Keratinocyte (primary cell): ENCODE results near the gene KLHDC8B. TPM values are rescaled to one million over a fixed set of nuclear protein-coding genes. Genes with fewer than 3 reads are reported as not detected.

ENCODE experiments used
- DNase-seq: peaks from one replicate; pipeline ENCODE4 v3.0.0-alpha.2; 2011; ENCODE audit warnings: low read depth, missing footprints, low spot score
- FAIRE-seq: peaks from 2 replicates; lab custom pipeline; 2011; peaks lifted over from hg19 to GRCh38; lab: Jason Lieb, UNC
- H2AFZ ChIP-seq: 2 replicates; pipeline ENCODE4 v1.6.0; 2012; ENCODE audit warnings: low read length, control low read depth, inconsistent platforms; ENCODE audit not compliant: control insufficient read depth
- H3K27ac ChIP-seq: 2 replicates; pipeline ENCODE4 v1.5.1; 2011; ENCODE audit warnings: low read length; ENCODE audit not compliant: control insufficient read depth, insufficient read depth
- H3K27me3 ChIP-seq: 3 replicates; pipeline ENCODE4 v1.6.0; 2011; ENCODE audit warnings: low read length; ENCODE audit not compliant: control insufficient read depth, insufficient read depth; ENCODE audit errors: extremely low read depth
- H3K36me3 ChIP-seq, 2 experiments: 2 replicates in 1 of 2; 3 replicates in 1 of 2; pipeline ENCODE4 v1.5.1; 2011; ENCODE audit warnings: low read length in 2 of 2, mild to moderate bottlenecking in 1 of 2; ENCODE audit not compliant: control insufficient read depth in 2 of 2, insufficient read depth in 2 of 2; ENCODE audit errors: extremely low read depth in 1 of 2
- H3K4me1 ChIP-seq: 3 replicates; pipeline ENCODE4 v1.5.1; 2011; ENCODE audit warnings: low read length; ENCODE audit not compliant: control insufficient read depth, insufficient read depth; ENCODE audit errors: extremely low read depth
- H3K4me2 ChIP-seq: 3 replicates; pipeline ENCODE4 v1.6.0; 2011; ENCODE audit warnings: low read depth, low read length; ENCODE audit not compliant: control insufficient read depth, insufficient read depth; ENCODE audit errors: extremely low read depth
- H3K4me3 ChIP-seq, 3 experiments: fragments of 200-600 bp in 1 of 3; sonication (generic) in 1 of 3; 2 replicates in 2 of 3; 3 replicates in 1 of 3; pipeline ENCODE4 v1.5.1; 2011 to 2016; ENCODE audit warnings: low read length in 3 of 3, mild to moderate bottlenecking in 3 of 3, control low read depth in 2 of 3, inconsistent platforms in 1 of 3, low read depth in 1 of 3, mixed read lengths in 1 of 3, mixed run types in 1 of 3, moderate library complexity in 1 of 3; ENCODE audit not compliant: control insufficient read depth in 2 of 3, insufficient read depth in 2 of 3; ENCODE audit errors: extremely low read depth in 1 of 3
- H3K79me2 ChIP-seq: 2 replicates; pipeline ENCODE4 v1.6.0; 2012; ENCODE audit warnings: low read length; ENCODE audit not compliant: control insufficient read depth, insufficient read depth
- H3K9ac ChIP-seq: 3 replicates; pipeline ENCODE4 v1.6.0; 2011; ENCODE audit warnings: low read length; ENCODE audit not compliant: control insufficient read depth, insufficient read depth; ENCODE audit errors: extremely low read depth
- H3K9me1 ChIP-seq: 3 replicates; pipeline ENCODE4 v1.6.0; 2011; ENCODE audit warnings: low read length; ENCODE audit not compliant: control insufficient read depth, insufficient read depth; ENCODE audit errors: extremely low read depth
- H3K9me3 ChIP-seq: 2 replicates; pipeline ENCODE4 v1.5.1; 2012; ENCODE audit warnings: low read depth, low read length; ENCODE audit not compliant: control insufficient read depth
- H4K20me1 ChIP-seq: 3 replicates; pipeline ENCODE4 v1.6.0; 2011; ENCODE audit warnings: low read length; ENCODE audit not compliant: control insufficient read depth, insufficient read depth; ENCODE audit errors: extremely low read depth
- EZH2 ChIP-seq: IDR thresholded peaks from one replicate; pipeline ENCODE4 v1.6.1; 2012; ENCODE audit warnings: inconsistent platforms, mild to moderate bottlenecking, low read length, moderate library complexity
- dilution Hi-C: fragments of 300-500 bp; cut with MboI; formaldehyde crosslinking; loops from one replicate; pipeline ENCODE4 v1.7.0; 2020; ENCODE audit warnings: low sequenced_read_pairs; ENCODE audit not compliant: extremely low pct_ligation_motif_present
- polyA plus RNA-seq, 5 experiments: library from polyadenylated mRNA; depleted of rRNA in 3 of 5; stranded (reverse) in 3 of 5; stranded (forward) in 1 of 5; unstranded in 1 of 5; fragments of >200 nt; gene quantifications; 1 replicate in 1 of 5; 2 replicates in 3 of 5; 3 replicates in 1 of 5; pipeline versions ENCODE4 v1.2.1 to v1.2.3, GENCODE V29; 2011 to 2012; ENCODE audit warnings: missing spikeins in 2 of 5, low read depth in 1 of 5, low replicate concordance in 1 of 5
- TF ChIP-seq, protein P1 (sequence below), 3 experiments: IDR thresholded peaks in 1 of 3; conservative IDR thresholded peaks in 1 of 3; optimal IDR thresholded peaks in 1 of 3; 2 replicates in 2 of 3; 3 replicates in 1 of 3; pipeline versions ENCODE3 to v1.5.1; 2011; ENCODE audit warnings: low read length in 3 of 3, mild to moderate bottlenecking in 3 of 3, moderate library complexity in 2 of 3, control low read depth in 1 of 3, inconsistent platforms in 1 of 3; ENCODE audit not compliant: insufficient read depth in 2 of 3; ENCODE audit errors: extremely low read depth in 1 of 3

The KLHDC8B gene
- polyA plus RNA-seq, 1 donor (not counting 4 experiments of a cell fraction or from before 2014, with no cell fraction given): 19.5 TPM

DNA sequence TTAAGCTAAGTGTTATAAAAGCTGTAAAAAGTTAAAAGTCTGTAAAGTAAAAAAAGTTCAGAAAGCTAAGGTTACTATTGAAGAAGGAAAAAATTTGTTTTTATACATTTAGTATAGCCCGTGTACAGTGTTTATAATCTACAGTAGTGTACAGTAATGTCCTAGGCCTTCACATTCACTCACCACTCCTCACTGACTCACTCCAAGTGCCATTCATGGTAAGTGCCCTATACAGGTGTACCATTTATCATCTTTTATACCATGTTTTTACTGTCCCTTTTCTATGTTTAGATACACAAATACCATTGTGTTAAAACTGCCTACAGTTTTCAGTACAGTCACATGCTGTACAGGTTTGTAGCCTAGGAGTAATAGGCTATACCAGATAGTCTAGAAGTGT is 14.1 kb upstream of the KLHDC8B start:
- dilution Hi-C loops: no loop called here
- DNase-seq: no peak
- no peaks in the 10 kb centered on the region for H3K9me3 ChIP-seq
- H3K4me3 ChIP-seq: no peak overlapping the region
- H3K9ac ChIP-seq: no peak overlapping the region
- TF ChIP-seq EZH2: no peak
- H3K4me2 ChIP-seq: no peak overlapping the region
- no peak overlapping the region for H2AFZ ChIP-seq
- no peaks in the 10 kb centered on the region for H3K9me1 ChIP-seq
- H3K27ac ChIP-seq: no peak overlapping the region
- H3K27me3 ChIP-seq: no peaks in the 10 kb centered on the region
- FAIRE-seq: no peak
- H4K20me1 ChIP-seq: no peaks in the 10 kb centered on the region
- peaks cover 1 to 9% of the 10 kb centered on the region in 2 experiments for H3K36me3 ChIP-seq
- H3K79me2 ChIP-seq: peaks cover 3% of the 10 kb centered on the region
- no peaks in the 10 kb centered on the region for H3K4me1 ChIP-seq

DNA sequence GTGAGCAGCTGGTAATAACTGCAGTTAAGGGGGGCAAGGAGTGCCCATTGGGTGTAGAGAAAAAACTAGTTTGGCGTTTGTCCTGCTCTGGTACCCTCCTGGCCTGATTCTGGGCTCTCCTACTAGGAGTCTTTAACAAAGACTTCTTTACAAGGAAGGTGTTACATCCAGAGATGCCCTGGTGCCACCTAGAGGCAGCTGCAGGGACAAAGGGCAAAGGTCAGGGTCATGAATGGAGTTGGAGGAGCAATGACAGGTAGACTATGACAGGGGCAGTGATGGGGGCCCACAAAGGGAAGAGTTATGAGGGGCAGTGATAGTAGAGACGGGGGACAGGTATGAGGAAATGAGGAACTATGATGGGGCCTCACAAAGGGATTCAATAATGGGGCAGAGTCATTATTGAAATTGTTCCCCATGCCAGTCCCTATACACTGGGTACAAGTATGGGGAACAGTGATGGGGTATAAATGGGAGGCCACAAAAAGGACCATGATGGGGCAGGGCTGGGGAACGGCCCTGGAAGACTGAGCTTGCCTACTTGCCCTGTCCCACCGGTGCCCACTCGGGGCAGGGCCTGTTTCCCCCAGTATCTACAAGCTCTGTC is 13.2 kb upstream of the KLHDC8B start:
- no peak for FAIRE-seq
- H3K27me3 ChIP-seq: no peaks in the 10 kb centered on the region
- H3K4me2 ChIP-seq: no peak overlapping the region
- dilution Hi-C loops: no loop called here
- H3K36me3 ChIP-seq: peaks cover 3 to 10% of the 10 kb centered on the region in 2 experiments
- no peak overlapping the region for H3K9ac ChIP-seq
- H3K4me3 ChIP-seq: no peak overlapping the region
- no peak overlapping the region for H2AFZ ChIP-seq
- no peaks in the 10 kb centered on the region for H4K20me1 ChIP-seq
- TF ChIP-seq, protein P1, sequence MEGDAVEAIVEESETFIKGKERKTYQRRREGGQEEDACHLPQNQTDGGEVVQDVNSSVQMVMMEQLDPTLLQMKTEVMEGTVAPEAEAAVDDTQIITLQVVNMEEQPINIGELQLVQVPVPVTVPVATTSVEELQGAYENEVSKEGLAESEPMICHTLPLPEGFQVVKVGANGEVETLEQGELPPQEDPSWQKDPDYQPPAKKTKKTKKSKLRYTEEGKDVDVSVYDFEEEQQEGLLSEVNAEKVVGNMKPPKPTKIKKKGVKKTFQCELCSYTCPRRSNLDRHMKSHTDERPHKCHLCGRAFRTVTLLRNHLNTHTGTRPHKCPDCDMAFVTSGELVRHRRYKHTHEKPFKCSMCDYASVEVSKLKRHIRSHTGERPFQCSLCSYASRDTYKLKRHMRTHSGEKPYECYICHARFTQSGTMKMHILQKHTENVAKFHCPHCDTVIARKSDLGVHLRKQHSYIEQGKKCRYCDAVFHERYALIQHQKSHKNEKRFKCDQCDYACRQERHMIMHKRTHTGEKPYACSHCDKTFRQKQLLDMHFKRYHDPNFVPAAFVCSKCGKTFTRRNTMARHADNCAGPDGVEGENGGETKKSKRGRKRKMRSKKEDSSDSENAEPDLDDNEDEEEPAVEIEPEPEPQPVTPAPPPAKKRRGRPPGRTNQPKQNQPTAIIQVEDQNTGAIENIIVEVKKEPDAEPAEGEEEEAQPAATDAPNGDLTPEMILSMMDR (optimal IDR thresholded peaks at IDR 0.05 in 1 of 3, IDR thresholded peaks at IDR 0.05 in 1 of 3, conservative IDR thresholded peaks at IDR 0.05 in 1 of 3; ENCODE audit: extremely low read depth in 1 of 3, insufficient read depth in 2 of 3, low read length in 3 of 3): peak; percentile 36 to 68 (median 60)
- no peak for TF ChIP-seq EZH2
- DNase-seq: no peak
- H3K79me2 ChIP-seq: peaks cover 9% of the 10 kb centered on the region
- H3K9me3 ChIP-seq: no peaks in the 10 kb centered on the region
- H3K4me1 ChIP-seq: no peaks in the 10 kb centered on the region
- no peaks in the 10 kb centered on the region for H3K9me1 ChIP-seq
- H3K27ac ChIP-seq: no peak overlapping the region

DNA sequence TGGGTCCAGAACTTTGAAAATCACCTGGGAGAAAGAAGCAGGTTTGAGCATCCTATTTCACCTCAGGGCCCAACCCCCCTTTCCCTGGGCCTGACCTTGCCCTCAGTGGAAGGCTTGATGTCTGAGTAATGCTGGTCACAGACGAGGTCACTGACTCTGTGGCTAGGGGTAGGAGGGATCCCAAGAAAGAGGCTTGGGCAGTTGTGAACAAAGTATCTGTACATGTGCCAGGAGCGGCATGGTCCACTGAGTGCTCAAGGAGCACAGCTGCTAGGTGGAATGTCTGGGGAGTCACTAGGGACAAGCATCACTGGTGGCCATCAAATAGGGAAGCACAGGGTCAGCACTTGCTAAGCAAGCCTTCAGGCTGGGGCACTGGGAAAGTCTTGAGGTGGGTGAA is 12.6 kb upstream of the KLHDC8B start:
- H3K9ac ChIP-seq: no peak overlapping the region
- dilution Hi-C loops: no loop called here
- DNase-seq (no peak), FAIRE-seq (no peak)
- no peak overlapping the region for H3K4me3 ChIP-seq
- H3K79me2 ChIP-seq: peaks cover 12% of the 10 kb centered on the region
- no peaks in the 10 kb centered on the region for H3K4me1 ChIP-seq
- H3K27me3 ChIP-seq: no peaks in the 10 kb centered on the region
- no peaks in the 10 kb centered on the region for H4K20me1 ChIP-seq
- H3K27ac ChIP-seq: no peak overlapping the region
- H3K9me1 ChIP-seq: no peaks in the 10 kb centered on the region
- no peak overlapping the region for H2AFZ ChIP-seq
- H3K9me3 ChIP-seq: no peaks in the 10 kb centered on the region
- peaks cover 7 to 15% of the 10 kb centered on the region in 2 experiments for H3K36me3 ChIP-seq
- no peak overlapping the region for H3K4me2 ChIP-seq
- TF ChIP-seq, protein P1 (optimal IDR thresholded peaks at IDR 0.05 in 1 of 3, IDR thresholded peaks at IDR 0.05 in 1 of 3, conservative IDR thresholded peaks at IDR 0.05 in 1 of 3; ENCODE audit: extremely low read depth in 1 of 3, insufficient read depth in 2 of 3, low read length in 3 of 3): no peak
